ENCODE results near the gene FAM186B. TPM values are rescaled to one million over a fixed set of nuclear protein-coding genes. Genes with fewer than 3 reads are reported as not detected.

Gene FAM186B
- polyA plus RNA-seq, 3 donors, result not detected

- no peak overlapping the region for H3K9ac ChIP-seq (ENCODE audit: insufficient read depth, low read length, poor library complexity, severe bottlenecking)
- Mint-ChIP-seq H3K4me1 (peaks cover 14% of the 10 kb centered on the region), H3K27me3 (ENCODE audit: low read depth in 3 of 3) (peaks cover 0 to 1% (median 0%) of the 10 kb centered on the region in 3 donors), H3K27ac (peak overlapping the region in 1 of 7 donors; percentile 55), H3K4me3 (no peak overlapping the region), H3K36me3 (peaks cover 72 to 86% of the 10 kb centered on the region in 2 donors), H3K9me3 (no peaks in the 10 kb centered on the region)
- peaks cover 31% of the 10 kb centered on the region for H4K20me1 ChIP-seq (ENCODE audit: insufficient read depth, low read length)
- peaks cover 17% of the 10 kb centered on the region for H3K79me2 ChIP-seq (ENCODE audit: insufficient read depth, low read length)
- no peaks in the 10 kb centered on the region for H3K27me3 ChIP-seq (ENCODE audit: control insufficient read depth in 2 of 2, insufficient read depth in 2 of 2, low read length in 2 of 2)
- no peak overlapping the region for H3K4me3 ChIP-seq (replicated peaks in 1 of 3; ENCODE audit: low read depth in 2 of 3, low read length in 3 of 3)
- intact Hi-C loops (cut with micrococcal nuclease), result no loop called here
- peaks cover 82 to 88% of the 10 kb centered on the region in 2 donors for H3K36me3 ChIP-seq (replicated peaks in 1 of 2; ENCODE audit: control insufficient read depth in 1 of 2, insufficient read depth in 2 of 2, low read length in 2 of 2)
- no peaks in the 10 kb centered on the region for H3K9me3 ChIP-seq (replicated peaks in 1 of 2; ENCODE audit: control insufficient read depth in 1 of 2, insufficient read depth in 1 of 2, low read length in 2 of 2)
- TF ChIP-seq CTCF (IDR thresholded peaks at IDR 0.05), result no peak
- no peak for DNase-seq
- H2AFZ ChIP-seq (ENCODE audit: insufficient read depth, low read depth, low read length, poor library complexity, severe bottlenecking), result no peak overlapping the region
- 88% methylated on average over 3 of the region's 6 CpGs for WGBS (ENCODE audit: insufficient coverage)
- no peak overlapping the region for H3K27ac ChIP-seq (ENCODE audit: low read depth in 1 of 2, low read length in 2 of 2)
- H3K4me2 ChIP-seq (replicated peaks; ENCODE audit: extremely low read depth, low read length, poor library complexity, severe bottlenecking), result no peak overlapping the region
- H3K4me1 ChIP-seq (ENCODE audit: control insufficient read depth in 1 of 2, insufficient read depth in 2 of 2, low read length in 2 of 2), result peaks cover 6 to 11% of the 10 kb centered on the region in 2 donors
These were observed 43.2 kb downstream of the FAM186B start for GRCh38 chr12:49562233-49562632.

GRCh38 chr12:49560695-49561094, 44.7 kb downstream of the FAM186B start:
- Mint-ChIP-seq H3K4me3 (no peak overlapping the region), H3K36me3 (peaks cover 83 to 95% of the 10 kb centered on the region in 2 donors), H3K27me3 (ENCODE audit: low read depth in 3 of 3) (peaks cover 0 to 1% (median 0%) of the 10 kb centered on the region in 3 donors), H3K27ac (peak overlapping the region in 1 of 7 donors; percentile 81), H3K9me3 (no peaks in the 10 kb centered on the region), H3K4me1 (peaks cover 7% of the 10 kb centered on the region)
- TF ChIP-seq CTCF (IDR thresholded peaks at IDR 0.05), result no peak
- H3K4me2 ChIP-seq (replicated peaks; ENCODE audit: extremely low read depth, low read length, poor library complexity, severe bottlenecking), result no peak overlapping the region
- no peak overlapping the region for H3K27ac ChIP-seq (ENCODE audit: low read depth in 1 of 2, low read length in 2 of 2)
- H3K27me3 ChIP-seq (ENCODE audit: control insufficient read depth in 2 of 2, insufficient read depth in 2 of 2, low read length in 2 of 2), result no peaks in the 10 kb centered on the region
- 96% methylated on average over 6 of the region's 7 CpGs for WGBS (ENCODE audit: insufficient coverage)
- DNase-seq, result no peak
- H3K4me3 ChIP-seq (replicated peaks in 1 of 3; ENCODE audit: low read depth in 2 of 3, low read length in 3 of 3), result no peak overlapping the region
- peaks cover 95 to 100% of the 10 kb centered on the region in 2 donors for H3K36me3 ChIP-seq (replicated peaks in 1 of 2; ENCODE audit: control insufficient read depth in 1 of 2, insufficient read depth in 2 of 2, low read length in 2 of 2)
- H3K79me2 ChIP-seq (ENCODE audit: insufficient read depth, low read length), result peaks cover 4% of the 10 kb centered on the region
- intact Hi-C loops (cut with micrococcal nuclease), result no loop called here
- H3K4me1 ChIP-seq (ENCODE audit: control insufficient read depth in 1 of 2, insufficient read depth in 2 of 2, low read length in 2 of 2), result no peaks in the 10 kb centered on the region
- H3K9ac ChIP-seq (ENCODE audit: insufficient read depth, low read length, poor library complexity, severe bottlenecking), result no peak overlapping the region
- H4K20me1 ChIP-seq (ENCODE audit: insufficient read depth, low read length), result peaks cover 16% of the 10 kb centered on the region
- H3K9me3 ChIP-seq (replicated peaks in 1 of 2; ENCODE audit: control insufficient read depth in 1 of 2, insufficient read depth in 1 of 2, low read length in 2 of 2), result no peaks in the 10 kb centered on the region
- H2AFZ ChIP-seq (ENCODE audit: insufficient read depth, low read depth, low read length, poor library complexity, severe bottlenecking), result no peak overlapping the region

All from CD14-positive monocyte (primary cell).